Fibroblast of lung (primary cell): Measurements from ENCODE around the gene RYR2. TPM values are rescaled to one million over a fixed set of nuclear protein-coding genes. Genes with fewer than 3 reads are reported as not detected.
A peak's percentile ranks its signal among the peaks of the same experiment; 100 is the strongest.

Source experiments
- DNase-seq, 2 donors: peaks; one replicate each; pipeline versions ENCODE4 v3.0.0 to v3.0.0-alpha.2; 2010; ENCODE audit warnings: low read depth in 2 of 2
- H2AFZ ChIP-seq: 2 replicates; pipeline ENCODE4 v1.5.1; 2012; ENCODE audit warnings: low read length, control low read depth, inconsistent platforms
- H3K27ac ChIP-seq: 2 replicates; pipeline ENCODE4 v1.5.1; 2011; ENCODE audit warnings: low read length, control low read depth; ENCODE audit not compliant: insufficient read depth
- H3K27me3 ChIP-seq: 2 replicates; pipeline ENCODE4 v1.5.1; 2011; ENCODE audit warnings: mild to moderate bottlenecking, low read length; ENCODE audit not compliant: control insufficient read depth, insufficient read depth
- H3K36me3 ChIP-seq: 2 replicates; pipeline ENCODE4 v1.5.1; 2011; ENCODE audit warnings: low read length; ENCODE audit not compliant: control insufficient read depth, insufficient read depth
- H3K4me1 ChIP-seq: 2 replicates; pipeline ENCODE4 v1.5.1; 2011; ENCODE audit warnings: low read length; ENCODE audit not compliant: control insufficient read depth, insufficient read depth; ENCODE audit errors: extremely low read depth
- H3K4me2 ChIP-seq: 2 replicates; pipeline ENCODE4 v1.5.1; 2011; ENCODE audit warnings: low read length, control low read depth; ENCODE audit not compliant: insufficient read depth; ENCODE audit errors: extremely low read depth
- H3K4me3 ChIP-seq, 4 experiments: fragments of 200-600 bp in 1 of 4; sonication (generic) in 1 of 4; replicated peaks in 1 of 4; 2 replicates each; pipeline ENCODE4 v1.5.1; 2011 to 2016; ENCODE audit warnings: low read length in 4 of 4, low read depth in 3 of 4, mild to moderate bottlenecking in 3 of 4, control low read depth in 2 of 4, inconsistent platforms in 1 of 4, mixed read lengths in 1 of 4; ENCODE audit not compliant: insufficient read depth in 1 of 4; ENCODE audit errors: control extremely low read depth in 1 of 4
- H3K79me2 ChIP-seq: 2 replicates; pipeline ENCODE4 v1.5.1; 2012; ENCODE audit warnings: mild to moderate bottlenecking, low read length, inconsistent platforms; ENCODE audit not compliant: control insufficient read depth, insufficient read depth
- H3K9ac ChIP-seq: 2 replicates; pipeline ENCODE4 v1.5.1; 2011; ENCODE audit warnings: mild to moderate bottlenecking, low read length, control low read depth; ENCODE audit not compliant: insufficient read depth
- H3K9me3 ChIP-seq: 2 replicates; pipeline ENCODE4 v1.5.1; 2012; ENCODE audit warnings: low read depth, low read length; ENCODE audit not compliant: control insufficient read depth, insufficient read depth
- H4K20me1 ChIP-seq: 2 replicates; pipeline ENCODE4 v1.5.1; 2011; ENCODE audit warnings: low read length; ENCODE audit not compliant: control insufficient read depth, insufficient read depth; ENCODE audit errors: extremely low read depth
- CTCF ChIP-seq, 2 donors: IDR thresholded peaks in 1 of 2; conservative IDR thresholded peaks in 1 of 2; 1 replicate in 1 of 2; 2 replicates in 1 of 2; pipeline ENCODE4 v1.5.1; 2011 to 2012; ENCODE audit warnings: low read length in 2 of 2, control low read depth in 1 of 2, inconsistent platforms in 1 of 2, low read depth in 1 of 2, mild to moderate bottlenecking in 1 of 2
- EZH2 ChIP-seq: IDR thresholded peaks from 2 replicates; pipeline ENCODE4 v1.5.1; 2012; ENCODE audit warnings: low read length, control low read depth, mild to moderate bottlenecking; ENCODE audit errors: missing control alignments
- polyA plus RNA-seq, 2 donors: library from polyadenylated mRNA; depleted of rRNA in 1 of 2; stranded (reverse) in 1 of 2; unstranded in 1 of 2; fragments of >200 nt; gene quantifications; 2 replicates each; pipeline ENCODE4 v1.2.1, GENCODE V29; 2011 to 2012; ENCODE audit warnings: missing spikeins in 1 of 2
- total RNA-seq: library from RNA; depleted of rRNA; stranded (reverse); fragments of >200 nt; gene quantifications from 2 replicates; pipeline ENCODE4 v1.2.1, GENCODE V29; 2014

Gene RYR2
- total and polyA plus RNA-seq, 2 donors (not counting 1 experiment from before 2014, with no cell fraction given), result 0.06 to 0.17 TPM

DNA sequence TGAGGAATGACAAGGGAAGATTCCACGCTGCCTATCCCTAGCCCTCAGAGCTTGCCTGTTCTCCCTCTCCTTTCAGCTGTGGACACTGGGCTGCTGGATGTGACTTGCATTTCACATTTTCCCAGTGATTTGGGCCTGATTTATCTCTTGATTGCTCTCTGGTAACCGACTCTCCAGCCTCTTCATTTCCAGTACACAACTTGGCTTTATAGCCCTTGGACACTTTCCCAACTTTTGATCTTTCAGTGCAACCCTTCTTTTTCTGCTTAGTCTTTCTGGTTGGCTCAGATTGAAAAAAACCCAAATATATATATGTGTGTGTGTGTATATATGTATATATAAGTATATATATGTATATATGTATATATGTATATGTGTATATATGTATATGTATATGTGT is 138.3 kb downstream of the RYR2 start:
- no peak for TF ChIP-seq CTCF (conservative IDR thresholded peaks at IDR 0.05 in 1 of 2, IDR thresholded peaks at IDR 0.05 in 1 of 2; ENCODE audit: low read depth in 1 of 2, low read length in 2 of 2)
- TF ChIP-seq EZH2, result no peak

GRCh38 chr1:237181743-237182317 is 139.8 kb downstream of the RYR2 start:
- Histone ChIP-seq H3K36me3 (no peaks in the 10 kb centered on the region), H3K9me3 (no peaks in the 10 kb centered on the region), H3K27ac (no peak overlapping the region), H3K9ac (no peak overlapping the region), H3K79me2 (no peaks in the 10 kb centered on the region), H3K4me2 (no peak overlapping the region), H3K27me3 (no peaks in the 10 kb centered on the region), H2AFZ (no peak overlapping the region), H4K20me1 (no peaks in the 10 kb centered on the region), H3K4me3 (no peak overlapping the region), H3K4me1 (no peaks in the 10 kb centered on the region)
- TF ChIP-seq EZH2 (no peak), CTCF (conservative IDR thresholded peaks at IDR 0.05 in 1 of 2, IDR thresholded peaks at IDR 0.05 in 1 of 2; ENCODE audit: low read depth in 1 of 2, low read length in 2 of 2) (no peak)
- peak; percentile 1 to 35 for DNase-seq

More for the DNA sequence above, 138.3 kb downstream of the RYR2 start:
- H3K4me3 ChIP-seq, result no peak overlapping the region
- no peaks in the 10 kb centered on the region for H3K27me3 ChIP-seq
- H3K36me3 ChIP-seq, result no peaks in the 10 kb centered on the region
- no peak for DNase-seq
- no peak overlapping the region for H3K27ac ChIP-seq
- H3K4me2 ChIP-seq, result no peak overlapping the region
- H3K79me2 ChIP-seq, result no peaks in the 10 kb centered on the region
- no peak overlapping the region for H2AFZ ChIP-seq
- H3K9me3 ChIP-seq, result no peaks in the 10 kb centered on the region
- H3K4me1 ChIP-seq, result no peaks in the 10 kb centered on the region
- no peaks in the 10 kb centered on the region for H4K20me1 ChIP-seq
- no peak overlapping the region for H3K9ac ChIP-seq

DNA sequence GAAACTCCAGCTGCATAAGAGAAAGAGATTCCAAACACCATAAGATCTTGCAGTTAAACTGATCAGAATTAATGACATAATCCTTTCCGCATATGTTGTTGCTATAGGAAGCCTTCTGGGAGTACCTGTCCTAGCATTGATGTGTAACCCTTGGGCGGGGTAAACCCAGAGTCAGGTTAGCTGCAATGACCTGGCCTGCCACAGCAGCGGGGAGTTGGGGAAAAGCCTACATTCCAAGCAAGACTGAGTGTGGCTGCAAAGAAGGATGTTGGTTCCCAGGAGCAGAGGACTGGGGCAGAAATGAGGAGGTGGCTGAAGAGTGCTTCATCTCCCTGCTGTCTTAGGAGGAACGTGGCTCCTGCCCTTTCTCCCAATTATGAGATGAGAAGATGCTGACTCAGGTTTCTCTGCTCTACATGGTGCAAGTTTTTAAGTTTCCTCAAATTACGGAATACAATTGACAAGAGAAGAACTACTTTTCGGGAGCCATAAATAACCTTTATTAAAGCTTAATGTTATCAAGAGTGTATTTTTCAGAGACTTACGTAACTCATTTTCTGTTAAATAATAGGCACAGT is 142.1 kb downstream of the RYR2 start:
- no peaks in the 10 kb centered on the region for H3K27me3 ChIP-seq
- H2AFZ ChIP-seq, result no peak overlapping the region
- no peak overlapping the region for H3K4me2 ChIP-seq
- H3K36me3 ChIP-seq, result no peaks in the 10 kb centered on the region
- no peaks in the 10 kb centered on the region for H3K9me3 ChIP-seq
- H3K4me1 ChIP-seq, result no peaks in the 10 kb centered on the region
- no peaks in the 10 kb centered on the region for H4K20me1 ChIP-seq
- no peak overlapping the region for H3K4me3 ChIP-seq
- no peak overlapping the region for H3K27ac ChIP-seq
- DNase-seq, result no peak
- no peaks in the 10 kb centered on the region for H3K79me2 ChIP-seq
- H3K9ac ChIP-seq, result no peak overlapping the region
- TF ChIP-seq EZH2 (no peak), CTCF (conservative IDR thresholded peaks at IDR 0.05 in 1 of 2, IDR thresholded peaks at IDR 0.05 in 1 of 2; ENCODE audit: low read depth in 1 of 2, low read length in 2 of 2) (no peak)
